NCI-H524 (cell line): ENCODE results near the gene PDCD10.

Experiments
- DNase-seq, 2 experiments: peaks; one replicate each; lab custom pipeline; 2025; lab: John Stamatoyannopoulos, UW

PDCD10 gene

DNA sequence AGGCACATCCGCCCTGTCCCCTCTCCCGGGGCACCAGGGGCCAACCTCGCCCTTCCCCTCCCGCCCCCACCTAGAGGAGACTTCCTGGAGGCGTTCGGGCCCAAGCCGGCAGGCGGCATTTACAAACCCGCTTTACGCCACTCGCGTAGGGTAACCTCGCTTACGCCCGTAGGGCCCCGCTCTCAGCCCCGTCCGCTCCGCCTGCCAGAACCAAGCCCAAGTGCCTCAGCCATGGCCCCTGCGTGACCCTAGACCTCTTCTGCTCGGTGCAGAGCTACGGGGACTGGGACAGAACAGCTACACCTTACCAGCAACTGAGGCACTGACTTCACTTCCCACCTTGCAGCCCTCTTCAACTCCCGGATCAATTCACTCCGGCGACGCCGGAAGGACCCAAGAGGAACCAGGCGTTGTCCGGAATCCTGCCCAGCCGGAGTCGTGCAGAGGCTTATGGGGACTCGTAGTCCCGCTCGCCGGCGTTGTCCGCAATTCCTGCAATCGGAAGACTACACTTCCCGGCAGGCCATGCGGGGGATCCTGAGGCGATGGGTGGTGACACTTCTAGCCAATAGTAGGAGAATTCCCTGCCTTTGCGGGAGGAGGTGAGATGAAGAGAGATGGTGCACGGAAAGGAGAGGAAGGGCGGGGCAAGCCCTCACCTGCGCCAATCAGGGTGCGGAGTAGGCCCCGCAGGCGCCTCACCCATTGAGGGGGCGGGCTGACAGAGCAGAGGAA lies at the start of gene PDCD10:
TSS of gene PDCD10 (minus strand) at position 395 of the 735 bp plus-strand sequence. CDS start 14,735 bp downstream, outside the sequence.
- DNase-seq: peak; percentile 100

- no peak for DNase-seq
Observed at GRCh38 chr3:167783781-167784180, 49.1 kb upstream of the PDCD10 start.

GRCh38 chr3:167780214-167780883 lies 45.7 kb upstream of the PDCD10 start:
- DNase-seq: no peak

DNA sequence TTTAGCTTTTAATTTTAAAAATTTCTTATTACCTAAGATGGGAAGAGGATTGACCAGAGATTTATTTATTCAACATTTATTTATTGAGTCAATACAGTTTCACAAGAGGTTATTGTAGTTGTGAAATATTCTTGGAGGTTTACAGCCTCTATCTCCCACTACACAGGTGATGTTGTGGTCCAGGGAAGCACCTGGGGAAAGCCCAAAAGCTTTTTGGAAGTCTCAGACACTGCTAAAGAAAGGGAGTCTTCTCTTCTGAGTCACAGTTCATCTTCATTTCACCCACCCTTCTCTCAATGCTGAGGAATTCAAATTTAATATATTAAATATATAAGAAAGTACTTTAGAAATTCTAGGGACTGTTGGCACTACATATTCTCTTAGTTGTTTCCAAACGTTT lies 42.7 kb upstream of the PDCD10 start:
- no peak for DNase-seq

GRCh38 chr3:167776066-167776685 lies 41.5 kb upstream of the PDCD10 start:
- DNase-seq: no peak

GRCh38 chr3:167773584-167773983 lies 38.9 kb upstream of the PDCD10 start:
- no peak for DNase-seq

GRCh38 chr3:167772992-167773391 lies 38.3 kb upstream of the PDCD10 start:
- no peak for DNase-seq

GRCh38 chr3:167762296-167762695 lies 27.6 kb upstream of the PDCD10 start:
- no peak for DNase-seq

DNA sequence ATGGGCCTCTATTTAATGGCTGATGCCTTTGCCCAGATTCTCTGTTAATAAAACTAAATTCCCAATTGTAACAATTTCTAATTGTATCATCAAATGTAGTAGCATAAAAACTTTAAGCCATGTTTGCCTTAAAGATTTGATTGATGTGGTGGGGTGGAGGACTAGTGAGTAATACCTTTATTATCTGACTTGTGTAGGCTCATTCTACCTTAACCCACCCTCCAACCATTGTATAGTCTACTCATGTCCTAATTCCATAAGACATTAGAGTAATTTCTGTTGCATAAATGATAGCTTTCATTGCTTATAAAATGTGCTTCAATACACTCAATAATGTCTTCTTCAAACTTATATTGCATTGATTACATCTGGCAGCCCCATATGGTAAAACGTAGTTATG lies 26.6 kb upstream of the PDCD10 start:
- DNase-seq: no peak

GRCh38 chr3:167754049-167754448 lies 19.4 kb upstream of the PDCD10 start:
- DNase-seq: no peak

DNA sequence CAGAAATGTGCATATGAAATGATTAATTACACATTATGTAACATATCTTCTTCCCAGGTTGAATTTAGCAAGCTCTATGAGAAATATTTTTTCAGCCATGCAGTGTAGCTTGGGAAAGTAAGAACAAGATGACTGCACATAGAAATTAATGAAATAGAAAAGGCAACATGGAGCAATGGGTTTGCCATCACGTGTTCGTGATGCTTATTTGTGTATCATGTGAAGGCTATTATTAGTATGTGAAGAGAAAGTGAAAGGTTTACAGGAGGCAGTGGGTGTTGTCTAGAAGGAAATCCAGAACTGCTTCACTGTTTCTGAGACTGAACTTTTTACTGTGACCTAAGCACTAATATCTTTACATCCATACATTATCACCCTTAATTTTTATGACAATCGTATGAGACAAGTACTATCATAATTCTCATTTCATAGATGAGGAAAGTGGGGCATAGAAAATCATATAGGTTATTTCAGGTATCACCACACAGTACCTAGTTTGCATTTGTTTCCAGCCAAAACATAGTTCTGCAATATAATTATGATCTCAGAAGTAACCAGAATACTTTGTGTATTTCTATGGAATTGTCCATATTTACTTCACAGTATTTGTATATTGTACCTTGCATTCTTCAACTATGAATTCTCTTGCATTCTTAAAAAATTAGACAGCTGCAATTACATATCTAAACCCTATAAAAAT lies 15.7 kb upstream of the PDCD10 start:
- DNase-seq: no peak

DNA sequence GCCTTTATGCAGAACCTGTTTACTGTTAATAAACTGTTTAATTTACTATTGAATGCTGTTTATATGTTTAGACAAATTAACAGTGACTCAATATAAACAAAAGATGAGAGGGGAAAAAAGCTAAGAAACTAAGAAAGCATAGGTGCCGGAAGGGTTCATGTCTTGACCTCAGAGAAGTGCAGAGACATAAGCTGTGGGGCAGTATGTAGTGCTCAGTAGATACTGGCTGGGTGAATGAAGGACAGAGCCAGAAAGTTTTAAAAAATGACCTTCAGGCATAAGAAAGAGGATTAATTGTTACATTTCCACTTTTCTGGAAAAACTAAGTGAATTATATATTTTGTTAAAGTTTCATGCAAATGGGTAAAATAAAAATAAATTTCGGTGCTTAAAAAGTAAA lies 15.0 kb upstream of the PDCD10 start:
- DNase-seq: no peak

- DNase-seq: no peak
Observed at GRCh38 chr3:167749209-167749608, 14.5 kb upstream of the PDCD10 start.

- DNase-seq: no peak
Observed at GRCh38 chr3:167743799-167744198, 9.1 kb upstream of the PDCD10 start.

- no peak for DNase-seq
Observed at GRCh38 chr3:167742338-167742737, 7.6 kb upstream of the PDCD10 start.

DNA sequence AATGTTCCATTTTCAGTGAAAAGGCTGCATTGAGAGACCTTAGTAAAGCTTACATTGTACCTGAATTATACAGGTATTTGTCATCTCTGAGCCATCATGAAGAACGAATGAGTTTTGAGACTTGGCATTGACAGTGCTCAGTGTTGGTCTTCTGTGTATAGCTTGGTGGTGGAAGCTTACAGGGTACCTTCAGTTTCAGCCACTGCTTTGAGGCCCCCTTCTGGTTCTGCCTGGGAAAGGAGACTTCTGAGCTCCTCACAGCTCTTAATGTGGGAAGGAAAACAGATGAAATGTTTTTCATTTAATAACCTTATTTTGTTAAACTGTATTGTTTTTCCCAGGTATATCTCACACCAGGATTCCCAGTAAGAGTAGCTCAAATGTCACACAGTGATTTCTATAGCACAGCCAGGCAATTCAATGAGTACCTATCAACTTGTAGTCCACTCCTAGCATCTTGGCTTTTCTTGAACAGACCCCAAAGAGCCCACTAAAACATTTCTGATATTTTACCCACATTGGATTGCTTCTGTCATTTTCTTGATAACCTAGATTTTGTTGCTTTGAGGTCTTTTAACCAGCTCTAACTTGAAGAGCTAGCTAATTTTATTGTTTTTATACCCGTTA lies 6.4 kb upstream of the PDCD10 start:
- peak; percentile 3 to 61 for DNase-seq

DNA sequence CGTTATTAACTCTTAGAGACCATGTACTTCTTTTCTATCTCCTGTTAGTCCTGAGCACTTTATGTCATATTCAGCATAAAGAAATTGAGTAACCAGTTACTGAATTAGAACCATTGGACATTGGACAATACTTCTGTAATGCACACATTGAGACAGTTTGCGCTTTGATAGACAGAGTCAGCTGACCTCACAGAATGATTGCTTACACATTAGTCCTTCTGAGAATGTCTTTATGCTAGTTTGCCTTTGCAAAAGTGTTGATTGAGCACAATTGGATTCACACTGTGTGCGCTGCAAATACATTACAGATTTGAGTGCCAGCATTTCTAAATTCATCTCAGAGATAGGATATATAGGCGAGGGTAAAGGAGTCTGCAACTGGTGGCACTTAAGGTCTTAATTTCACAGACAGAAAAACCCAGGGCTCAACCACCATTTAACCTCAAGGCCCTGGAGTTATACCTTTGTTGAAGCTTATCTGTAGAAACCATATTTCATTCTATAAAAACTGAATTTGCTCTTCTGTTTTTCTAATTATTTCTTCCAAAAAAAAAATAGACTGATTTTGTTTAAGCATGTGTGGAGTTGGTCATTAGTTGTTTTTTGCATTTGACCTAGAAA lies 4.6 kb upstream of the PDCD10 start:
- DNase-seq: no peak

GRCh38 chr3:167738037-167738436 lies 3.3 kb upstream of the PDCD10 start:
- DNase-seq: no peak

GRCh38 chr3:167736997-167737396 lies 2.3 kb upstream of the PDCD10 start:
- DNase-seq: no peak

DNA sequence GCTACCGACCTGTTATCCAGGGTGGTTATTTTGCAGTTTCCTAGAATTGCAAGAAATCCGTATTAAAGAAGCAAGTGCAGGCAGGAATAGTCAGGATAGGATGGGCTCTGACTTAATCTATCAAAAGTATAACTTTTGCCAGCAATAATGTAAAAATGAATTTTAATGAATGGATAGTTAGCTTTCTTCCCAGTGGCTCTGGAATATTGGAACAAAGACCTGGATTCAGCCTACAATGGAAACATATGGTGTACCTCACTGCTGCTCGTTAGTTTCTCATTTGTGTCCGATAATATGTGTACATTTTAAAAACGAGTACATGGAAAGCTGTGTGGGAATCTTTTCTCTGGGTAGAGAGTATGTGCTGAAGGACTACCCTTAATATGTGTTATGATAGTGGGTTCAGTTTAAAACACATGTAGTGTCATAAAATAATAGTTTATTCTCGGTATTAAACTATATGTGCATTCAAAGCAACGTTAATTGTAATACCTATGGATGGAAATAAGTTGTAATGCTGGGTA lies 1.6 kb upstream of the PDCD10 start:
- peak in 1 of 2 experiments; percentile 33 for DNase-seq
